IMR-90 (cell line): ENCODE results near the gene MICAL2. TPM values are rescaled to one million over a fixed set of nuclear protein-coding genes. Genes with fewer than 3 reads are reported as not detected.

Experiments
- ATAC-seq: fragments of 200-7000 bp; cut with Tn5 transposase; 2 replicates; pipeline ENCODE4 v1.9.1; 2020; ENCODE audit warnings: low read depth, mild to moderate bottlenecking, moderate library complexity
- BruUV-seq: library from RNA; stranded (reverse); fragments of 400-500 nt; replicated peaks from 2 replicates; lab custom pipeline; 2021; lab: Mats Ljungman, UMichigan
- CTCF ChIA-PET: fragments of 300-600 bp; formaldehyde crosslinking; extraction: SDS; loops from one replicate; lab custom pipeline; 2021; ENCODE audit warnings: antibody characterized with exemption; lab: Yijun Ruan, JAX
- POLR2A ChIA-PET: fragments of 300-600 bp; sonication (Branson Sonifier 250); formaldehyde crosslinking; loops from one replicate; lab custom pipeline; 2022; ENCODE audit warnings: antibody characterized with exemption; ENCODE audit not compliant: unreplicated experiment; lab: Charles Lee
- DNase-seq: peaks from one replicate; pipeline ENCODE4 v3.0.0; 2013
- H2AFZ ChIP-seq: replicated peaks from 2 replicates; pipeline ENCODE3; 2013; ENCODE audit warnings: low read length, mild to moderate bottlenecking; ENCODE audit not compliant: poor library complexity
- H2AK5ac ChIP-seq: 2 replicates; pipeline ENCODE4 v1.6.1; 2013; ENCODE audit warnings: low read depth, low read length, inconsistent platforms
- H2AK9ac ChIP-seq: replicated peaks from 2 replicates; pipeline ENCODE3; 2013; ENCODE audit warnings: mild to moderate bottlenecking, low read depth, low read length, moderate library complexity; ENCODE audit not compliant: poor library complexity
- H2BK120ac ChIP-seq: 2 replicates; pipeline ENCODE4 v1.6.1; 2013; ENCODE audit warnings: low read depth, low read length, inconsistent platforms
- H2BK15ac ChIP-seq: 3 replicates; pipeline ENCODE4 v1.6.1; 2013; ENCODE audit warnings: low read depth, low read length, inconsistent platforms
- H2BK20ac ChIP-seq: 2 replicates; pipeline ENCODE4 v1.6.1; 2013; ENCODE audit warnings: low read depth, mild to moderate bottlenecking, inconsistent platforms, low read length, moderate library complexity
- H2BK5ac ChIP-seq: 2 replicates; pipeline ENCODE4 v1.6.1; 2013; ENCODE audit warnings: mild to moderate bottlenecking, low read depth, low read length, inconsistent platforms; ENCODE audit not compliant: poor library complexity, severe bottlenecking
- H3K14ac ChIP-seq: replicated peaks from 2 replicates; pipeline ENCODE4 v1.6.1; 2013; ENCODE audit warnings: low read depth, low read length, inconsistent platforms
- H3K18ac ChIP-seq: 2 replicates; pipeline ENCODE4 v1.6.1; 2013; ENCODE audit warnings: low read depth, low read length, control low read depth
- H3K23ac ChIP-seq: 2 replicates; pipeline ENCODE4 v1.6.1; 2013; ENCODE audit warnings: low read depth, low read length, inconsistent platforms
- H3K27ac ChIP-seq: 2 replicates; pipeline ENCODE4 v1.5.1; 2013; ENCODE audit warnings: mild to moderate bottlenecking, control low read depth, low read length; ENCODE audit not compliant: insufficient read depth
- H3K27me3 ChIP-seq: 2 replicates; pipeline ENCODE4 v1.6.1; 2013; ENCODE audit warnings: low read length; ENCODE audit not compliant: control insufficient read depth, insufficient read depth
- H3K36me3 ChIP-seq: 2 replicates; pipeline ENCODE4 v1.6.1; 2013; ENCODE audit warnings: low read length, mixed read lengths; ENCODE audit not compliant: control insufficient read depth, insufficient read depth
- H3K4ac ChIP-seq: 2 replicates; pipeline ENCODE4 v1.6.1; 2013; ENCODE audit warnings: low read depth, low read length, inconsistent platforms
- H3K4me1 ChIP-seq: 2 replicates; pipeline ENCODE4 v1.6.1; 2013; ENCODE audit warnings: low read length, mixed read lengths; ENCODE audit not compliant: control insufficient read depth, insufficient read depth
- H3K4me2 ChIP-seq: 2 replicates; pipeline ENCODE4 v1.6.1; 2013; ENCODE audit warnings: low read depth, mild to moderate bottlenecking, control low read depth, low read length, moderate library complexity
- H3K4me3 ChIP-seq: 2 replicates; pipeline ENCODE4 v1.5.1; 2013; ENCODE audit warnings: low read depth, mild to moderate bottlenecking, control low read depth, low read length, moderate library complexity; ENCODE audit not compliant: insufficient read depth
- H3K56ac ChIP-seq: 2 replicates; pipeline ENCODE4 v1.6.1; 2013; ENCODE audit warnings: low read length, inconsistent platforms; ENCODE audit not compliant: insufficient read depth; ENCODE audit errors: extremely low read depth
- H3K79me1 ChIP-seq, 2 experiments: 2 replicates each; pipeline ENCODE4 v1.6.1; 2013; ENCODE audit warnings: low read length in 2 of 2, inconsistent platforms in 1 of 2, low read depth in 1 of 2
- H3K9ac ChIP-seq: 2 replicates; pipeline ENCODE4 v1.6.1; 2013; ENCODE audit warnings: low read depth, low read length, control low read depth
- H3K9me1 ChIP-seq: 2 replicates; pipeline ENCODE4 v1.6.1; 2013; ENCODE audit warnings: low read length, inconsistent platforms; ENCODE audit not compliant: insufficient read depth
- H3K9me3 ChIP-seq: 2 replicates; pipeline ENCODE4 v1.6.1; 2013; ENCODE audit warnings: low read length; ENCODE audit not compliant: control insufficient read depth, insufficient read depth
- H4K20me1 ChIP-seq: 2 replicates; pipeline ENCODE4 v1.6.1; 2013; ENCODE audit warnings: low read length, inconsistent platforms; ENCODE audit not compliant: insufficient read depth
- H4K5ac ChIP-seq: 2 replicates; pipeline ENCODE4 v1.6.1; 2013; ENCODE audit warnings: mild to moderate bottlenecking, low read depth, low read length, control low read depth
- H4K8ac ChIP-seq, 2 experiments: 2 replicates each; pipeline ENCODE4 v1.6.1; 2013; ENCODE audit warnings: low read depth in 2 of 2, low read length in 2 of 2, control low read depth in 1 of 2, inconsistent platforms in 1 of 2
- H4K91ac ChIP-seq: 2 replicates; pipeline ENCODE4 v1.6.1; 2013; ENCODE audit warnings: low read depth, low read length, inconsistent platforms; ENCODE audit not compliant: insufficient read depth
- BHLHE40 ChIP-seq: fragments of 150-350 bp; IDR thresholded peaks from 2 replicates; pipeline ENCODE4 v1.6.1; 2016; ENCODE audit warnings: mild to moderate bottlenecking, low read depth, low read length
- ELK1 ChIP-seq: fragments of 150-350 bp; IDR thresholded peaks from 2 replicates; pipeline ENCODE4 v1.6.1; 2016; ENCODE audit warnings: low read depth, mild to moderate bottlenecking, low read length, moderate library complexity, borderline replicate concordance
- MXI1 ChIP-seq: IDR thresholded peaks from 2 replicates; pipeline ENCODE4 v1.6.1; 2012; ENCODE audit warnings: low read depth, mild to moderate bottlenecking, low read length, moderate library complexity, borderline replicate concordance
- RAD21 ChIP-seq: IDR thresholded peaks from 2 replicates; pipeline ENCODE4 v1.6.1; 2012; ENCODE audit warnings: low read length, improper control_type of control experiment
- RFX5 ChIP-seq: IDR thresholded peaks from 2 replicates; pipeline ENCODE4 v1.8.0; 2012; ENCODE audit warnings: low read depth, mild to moderate bottlenecking, low read length, moderate library complexity
- WGBS, 2 experiments: methylation state at CpG; one replicate each; pipeline versions ENCODE4 v1.1.5 to v1.1.7; 2013; ENCODE audit warnings: missing lambda C conversion rate in 2 of 2; ENCODE audit not compliant: insufficient read length in 1 of 2; ENCODE audit errors: extremely low coverage in 2 of 2; 5-methylcytosine and 5-hydroxymethylcytosine counted together
- dilution Hi-C: fragments of 300-500 bp; cut with HindIII; formaldehyde crosslinking; loops from one replicate; pipeline ENCODE4 v1.14.3; 2018; ENCODE audit warnings: low sequenced_read_pairs; ENCODE audit not compliant: unreplicated experiment
- in situ Hi-C: fragments of 300-500 bp; cut with MboI; formaldehyde crosslinking; loops from 3 replicates; pipeline ENCODE4 v1.14.3; 2019; ENCODE audit warnings: low sequenced_read_pairs, inconsistent platforms, mixed read lengths
- intact Hi-C: fragments of 100-400 bp; cut with micrococcal nuclease; formaldehyde crosslinking; loops from 2 replicates; pipeline ENCODE4 v1.10.0; 2022
- polyA plus RNA-seq, 3 experiments: library from polyadenylated mRNA; depleted of rRNA; stranded (reverse); fragments of >200 nt; gene quantifications; 2 replicates each; pipeline ENCODE4 v1.2.3, GENCODE V29; 2012; ENCODE audit warnings: low replicate concordance in 1 of 3
- total RNA-seq: library from RNA; depleted of rRNA; stranded (reverse); fragments of >200 nt; gene quantifications from 2 replicates; pipeline ENCODE4 v1.2.3, GENCODE V29; 2012

MICAL2 gene
- total and polyA plus RNA-seq, 2 of the 4 experiments (the other 2 are of a cell fraction), result 170 to 336 TPM

DNA sequence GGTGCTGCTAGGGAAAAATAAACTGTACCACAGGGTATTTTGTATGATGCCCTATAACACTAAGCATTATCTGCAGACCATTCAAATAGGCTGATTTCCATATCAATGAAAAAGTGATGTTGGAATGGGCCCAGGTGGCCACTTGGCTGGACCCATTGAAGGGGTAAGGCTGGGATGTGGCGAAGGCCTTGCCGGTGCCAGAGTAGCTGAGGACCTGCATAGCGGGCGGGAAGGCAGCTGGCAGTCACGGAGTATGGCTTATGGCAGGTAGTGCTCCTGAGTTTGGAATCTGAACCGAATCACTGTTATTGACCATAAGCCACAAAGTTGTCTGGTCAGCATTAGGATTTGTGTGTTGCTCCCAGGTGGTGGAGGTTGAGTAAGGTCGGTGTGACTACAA lies 131.0 kb downstream of the MICAL2 start:
- H3K4me2 ChIP-seq, result no peak overlapping the region
- no peak overlapping the region for H2BK20ac ChIP-seq
- peaks cover 31% of the 10 kb centered on the region for H3K9me1 ChIP-seq
- no peak overlapping the region for H2BK15ac ChIP-seq
- 94% methylated on average over 5 of the region's 7 CpGs; no CpG with 5 or more reads in 1 of the 2 experiments for WGBS, 2 experiments
- no peak overlapping the region for H3K18ac ChIP-seq
- no peak overlapping the region for H2BK120ac ChIP-seq
- no peak overlapping the region for H2BK5ac ChIP-seq
- peaks cover 44 to 99% of the 10 kb centered on the region in 2 experiments for H3K79me1 ChIP-seq
- H3K14ac ChIP-seq, result no peak overlapping the region
- intact Hi-C loops (no loop called here), dilution Hi-C loops (no loop called here), in situ Hi-C loops (no loop called here)
- DNase-seq (no peak), ATAC-seq (no peak)
- no peak overlapping the region for H3K27ac ChIP-seq
- no peak overlapping the region for H4K91ac ChIP-seq
- H3K4me1 ChIP-seq, result peaks cover 3% of the 10 kb centered on the region
- H3K4ac ChIP-seq, result no peak overlapping the region
- ChIA-PET POLR2A (no interaction called here), CTCF (interaction anchor here (1.0 kb wide), 1 partner anchor 41 kb away, joined by 3 read pairs; no protein-coding TSS in a partner anchor)
- no peak overlapping the region for H2AK9ac ChIP-seq
- TF ChIP-seq BHLHE40, result no peak
- TF ChIP-seq ELK1, result no peak
- no peak for TF ChIP-seq RFX5
- TF ChIP-seq RAD21, result no peak
- no peak for TF ChIP-seq MXI1
- H4K5ac ChIP-seq, result no peak overlapping the region
- no peak overlapping the region for H3K56ac ChIP-seq
- no peak overlapping the region for H4K8ac ChIP-seq
- no peak overlapping the region for H2AFZ ChIP-seq
- no peaks in the 10 kb centered on the region for H3K9me3 ChIP-seq
- peaks cover 54% of the 10 kb centered on the region for H3K36me3 ChIP-seq
- no peaks in the 10 kb centered on the region for H3K27me3 ChIP-seq
- H3K23ac ChIP-seq, result no peak overlapping the region
- no peaks in the 10 kb centered on the region for H4K20me1 ChIP-seq
- no peak overlapping the region for H3K9ac ChIP-seq
- H3K4me3 ChIP-seq, result no peak overlapping the region
- H2AK5ac ChIP-seq, result no peak overlapping the region
- no TSS peak for BruUV-seq
